Epithelial cell of proximal tubule (primary cell): ENCODE measurements around the gene SMIM22. TPM values are rescaled to one million over a fixed set of nuclear protein-coding genes. Genes with fewer than 3 reads are reported as not detected.

ENCODE experiments used
- DNase-seq: peaks from one replicate; pipeline ENCODE4 v3.0.0-alpha.2; 2011; ENCODE audit warnings: low read depth
- H3K4me3 ChIP-seq: 2 replicates; pipeline ENCODE4 v1.5.1; 2011; ENCODE audit warnings: low read depth, mild to moderate bottlenecking, low read length
- total RNA-seq: library from RNA; depleted of rRNA; stranded (reverse); fragments of >200 nt; gene quantifications from 2 replicates; pipeline ENCODE4 v1.2.3, GENCODE V29; 2015
- TF ChIP-seq, protein P1 (sequence below): conservative IDR thresholded peaks from 2 replicates; pipeline ENCODE4 v1.5.1; 2012; ENCODE audit warnings: low read depth, mild to moderate bottlenecking, low read length

Gene SMIM22
- total RNA-seq, 1 donor from 2014 or later, result 0.98 TPM

DNA sequence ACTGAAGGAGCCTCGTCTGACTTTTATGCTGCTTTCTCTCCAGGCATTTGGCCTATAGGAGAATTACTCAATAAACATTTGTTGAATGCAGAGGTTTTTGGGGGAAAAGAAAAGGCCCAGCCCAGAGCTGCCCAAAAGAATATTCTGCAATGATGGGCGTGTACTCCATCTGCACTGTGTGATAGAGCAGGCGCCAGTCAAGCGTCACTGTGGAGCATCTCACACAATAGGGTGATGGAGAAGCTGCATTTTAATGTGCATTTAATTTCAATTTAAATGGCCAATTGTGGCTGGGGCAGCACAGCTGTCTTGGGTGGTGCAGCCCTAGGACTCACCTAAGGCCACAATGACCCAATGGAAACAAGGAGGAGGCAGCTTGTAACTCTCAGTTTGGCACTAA is 31.4 kb downstream of the SMIM22 start:
- H3K4me3 ChIP-seq, result no peak overlapping the region
- TF ChIP-seq, protein P1, sequence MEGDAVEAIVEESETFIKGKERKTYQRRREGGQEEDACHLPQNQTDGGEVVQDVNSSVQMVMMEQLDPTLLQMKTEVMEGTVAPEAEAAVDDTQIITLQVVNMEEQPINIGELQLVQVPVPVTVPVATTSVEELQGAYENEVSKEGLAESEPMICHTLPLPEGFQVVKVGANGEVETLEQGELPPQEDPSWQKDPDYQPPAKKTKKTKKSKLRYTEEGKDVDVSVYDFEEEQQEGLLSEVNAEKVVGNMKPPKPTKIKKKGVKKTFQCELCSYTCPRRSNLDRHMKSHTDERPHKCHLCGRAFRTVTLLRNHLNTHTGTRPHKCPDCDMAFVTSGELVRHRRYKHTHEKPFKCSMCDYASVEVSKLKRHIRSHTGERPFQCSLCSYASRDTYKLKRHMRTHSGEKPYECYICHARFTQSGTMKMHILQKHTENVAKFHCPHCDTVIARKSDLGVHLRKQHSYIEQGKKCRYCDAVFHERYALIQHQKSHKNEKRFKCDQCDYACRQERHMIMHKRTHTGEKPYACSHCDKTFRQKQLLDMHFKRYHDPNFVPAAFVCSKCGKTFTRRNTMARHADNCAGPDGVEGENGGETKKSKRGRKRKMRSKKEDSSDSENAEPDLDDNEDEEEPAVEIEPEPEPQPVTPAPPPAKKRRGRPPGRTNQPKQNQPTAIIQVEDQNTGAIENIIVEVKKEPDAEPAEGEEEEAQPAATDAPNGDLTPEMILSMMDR, result no peak
- no peak for DNase-seq

GRCh38 chr16:4826980-4827379 is 31.8 kb downstream of the SMIM22 start:
- no peak for DNase-seq
- no peak overlapping the region for H3K4me3 ChIP-seq
- TF ChIP-seq, protein P1, result no peak

- TF ChIP-seq, protein P1, result no peak
- H3K4me3 ChIP-seq, result no peak overlapping the region
- no peak for DNase-seq
Observed at GRCh38 chr16:4828567-4829321, 33.6 kb downstream of the SMIM22 start.

DNA sequence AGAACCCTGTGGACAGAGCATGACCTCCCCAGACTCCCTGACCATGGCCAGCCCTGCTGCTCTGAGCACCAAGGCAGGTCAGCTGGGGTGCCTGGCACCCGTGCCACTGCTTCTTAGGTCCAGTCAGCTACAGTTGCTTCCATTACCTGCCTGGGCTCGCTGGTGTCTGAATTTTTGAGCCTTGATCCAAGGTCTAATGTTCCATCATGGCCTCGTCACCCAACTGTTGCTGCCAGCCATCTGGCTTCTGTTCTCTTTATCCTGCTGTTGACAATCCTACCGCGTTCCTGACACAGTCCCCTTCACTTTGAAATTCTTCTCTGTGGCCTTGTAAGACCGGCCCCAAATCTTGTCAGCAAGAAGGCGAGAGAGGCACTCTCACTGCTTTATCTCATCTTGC is 35.2 kb downstream of the SMIM22 start:
- H3K4me3 ChIP-seq, result no peak overlapping the region
- TF ChIP-seq, protein P1, result no peak
- DNase-seq, result no peak

GRCh38 chr16:4831616-4832015 is 36.4 kb downstream of the SMIM22 start:
- no peak for DNase-seq

DNA sequence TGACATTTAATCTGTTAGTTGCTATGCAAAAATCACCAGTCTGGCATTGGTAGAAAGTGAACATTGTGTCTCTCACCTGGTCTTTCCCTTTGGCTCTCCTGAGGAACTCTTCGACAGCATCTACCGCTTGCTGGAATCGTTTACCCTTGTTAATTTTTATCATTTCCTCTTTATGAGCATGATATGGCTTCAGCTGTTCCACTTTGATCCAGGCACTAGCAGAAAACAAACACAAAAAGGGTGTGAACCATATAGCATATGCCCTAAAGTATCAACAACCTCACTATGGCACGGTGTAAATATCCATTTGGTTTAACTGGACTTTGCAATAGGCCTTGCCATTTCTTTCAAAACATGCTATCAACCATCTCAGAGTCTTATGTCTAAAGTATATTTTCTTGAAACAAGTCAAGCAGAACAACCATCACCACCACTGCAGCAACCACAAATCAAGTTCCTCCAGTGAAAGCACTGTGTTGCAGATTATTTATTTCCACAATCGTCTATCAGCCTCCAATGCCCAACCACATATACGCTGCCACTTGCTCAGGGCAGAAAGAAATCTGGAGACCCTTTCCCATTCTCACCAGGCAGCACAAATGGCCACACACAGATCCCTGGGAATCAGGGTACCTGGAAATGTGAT is 37.7 kb downstream of the SMIM22 start:
- no peak for DNase-seq
- TF ChIP-seq, protein P1, result no peak

More at GRCh38 chr16:4831616-4832015, 36.4 kb downstream of the SMIM22 start:
- TF ChIP-seq, protein P1, result no peak
- no peak overlapping the region for H3K4me3 ChIP-seq

GRCh38 chr16:4833584-4833983 is 38.4 kb downstream of the SMIM22 start:
- no peak overlapping the region for H3K4me3 ChIP-seq
- TF ChIP-seq, protein P1, result no peak
- no peak for DNase-seq

More for the DNA sequence above, 37.7 kb downstream of the SMIM22 start:
- H3K4me3 ChIP-seq, result no peak overlapping the region
